Activated naive CD4-positive, alpha-beta T cell treated with anti-CD3 and anti-CD28 coated beads, Interleukin-2, amount 10 ng/mL, durations not matched to agents 7 days and 5 days (primary cell): ENCODE measurements around the gene ZNF462.

Experiments used
- CTCF ChIA-PET: fragments of 350-600 bp; sonication (Branson Sonifier 250); formaldehyde crosslinking; loops from one replicate; lab custom pipeline; 2021; ENCODE audit warnings: antibody characterized with exemption; lab: Charles Lee
- DNase-seq: peaks from one replicate; pipeline ENCODE4 v3.0.0-alpha.2; 2020
- H3K27ac Mint-ChIP-seq: one replicate; pipeline ENCODE4 v1.8.0; 2021; ENCODE audit warnings: mild to moderate bottlenecking, moderate library complexity, mixed read lengths
- H3K27me3 Mint-ChIP-seq: one replicate; pipeline ENCODE4 v1.8.0; 2021; ENCODE audit warnings: mild to moderate bottlenecking, mixed read lengths
- H3K36me3 Mint-ChIP-seq: one replicate; pipeline ENCODE4 v1.8.0; 2021; ENCODE audit warnings: mixed read lengths
- H3K4me1 Mint-ChIP-seq: one replicate; pipeline ENCODE4 v1.8.0; 2021; ENCODE audit warnings: mixed read lengths
- H3K4me3 Mint-ChIP-seq: one replicate; pipeline ENCODE4 v1.8.0; 2021; ENCODE audit warnings: mild to moderate bottlenecking, moderate library complexity, mixed read lengths
- H3K9me3 Mint-ChIP-seq: one replicate; pipeline ENCODE4 v1.8.0; 2021; ENCODE audit warnings: mixed read lengths

The ZNF462 gene

DNA sequence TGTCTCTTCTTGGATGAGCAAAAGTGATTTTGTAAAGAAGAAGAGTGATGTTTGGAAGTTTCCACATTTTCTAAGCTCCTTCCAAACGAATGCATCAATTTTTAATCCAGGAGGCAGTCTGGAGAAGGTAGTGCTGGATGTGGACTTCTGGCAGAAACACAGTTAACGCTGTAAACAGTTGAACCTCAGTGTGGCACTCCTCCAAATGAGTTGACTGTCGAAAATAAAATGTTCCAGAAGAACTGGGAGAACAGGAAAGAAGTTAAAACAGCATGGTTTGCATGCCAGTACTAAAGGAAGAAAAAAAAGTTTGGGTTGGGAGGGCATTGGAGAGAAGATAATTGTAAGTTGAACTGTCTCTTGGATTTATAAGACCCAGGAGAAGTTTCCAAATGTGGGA is 6.5 kb downstream of the ZNF462 start:
- peaks cover 12% of the 10 kb centered on the region for H3K27me3 Mint-ChIP-seq
- no peaks in the 10 kb centered on the region for H3K36me3 Mint-ChIP-seq
- H3K4me3 Mint-ChIP-seq: no peak overlapping the region
- CTCF ChIA-PET: no interaction called here
- H3K4me1 Mint-ChIP-seq: peaks cover 2% of the 10 kb centered on the region
- H3K27ac Mint-ChIP-seq: no peak overlapping the region
- no peak for DNase-seq
- H3K9me3 Mint-ChIP-seq: no peaks in the 10 kb centered on the region

DNA sequence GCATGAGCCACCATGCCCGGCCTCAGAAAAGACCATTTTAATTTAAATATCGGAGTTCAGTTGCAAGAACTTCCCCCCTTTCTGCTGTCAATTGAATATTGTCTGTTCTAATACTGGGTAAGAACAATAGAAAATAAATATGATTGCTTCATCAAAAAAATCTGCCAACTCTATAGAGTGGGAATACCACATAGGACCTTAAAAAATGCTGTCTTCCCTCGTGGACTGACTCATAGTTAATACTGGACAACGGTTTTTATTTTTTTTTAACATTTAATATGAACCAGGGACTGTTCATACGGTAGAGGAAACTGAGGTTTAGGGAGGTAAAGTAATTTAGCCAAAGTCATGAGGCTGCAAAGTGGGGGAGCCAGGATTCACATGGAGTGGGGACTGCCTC is 9.7 kb downstream of the ZNF462 start:
- Mint-ChIP-seq H3K9me3 (no peaks in the 10 kb centered on the region), H3K36me3 (no peaks in the 10 kb centered on the region), H3K27ac (no peak overlapping the region), H3K4me3 (no peak overlapping the region), H3K27me3 (no peaks in the 10 kb centered on the region), H3K4me1 (no peaks in the 10 kb centered on the region)
- DNase-seq: no peak
- CTCF ChIA-PET: interaction anchor here (0.7 kb wide), 1 partner anchor 17 kb away, joined by 3 read pairs; no protein-coding TSS in a partner anchor

DNA sequence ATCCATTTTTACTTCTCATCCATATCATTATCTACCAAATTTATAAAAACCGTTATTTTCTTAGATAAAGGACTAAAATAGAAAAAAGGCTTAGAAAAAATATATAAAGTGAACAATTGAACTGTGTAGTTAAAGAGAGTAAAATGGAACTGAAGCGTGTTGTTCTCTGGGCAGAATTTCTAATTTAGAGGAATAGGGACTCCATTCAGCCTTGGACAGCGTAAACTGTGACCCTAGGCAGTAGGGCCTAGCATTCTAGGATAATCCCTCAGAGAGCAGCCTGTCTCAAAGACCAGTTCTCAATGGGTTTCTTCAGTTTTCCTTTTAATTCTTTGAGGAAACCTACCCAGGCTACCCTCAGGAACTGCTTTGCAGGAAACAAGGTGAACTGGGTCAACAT is 11.1 kb downstream of the ZNF462 start:
- no peak overlapping the region for H3K4me3 Mint-ChIP-seq
- H3K27me3 Mint-ChIP-seq: no peaks in the 10 kb centered on the region
- no peaks in the 10 kb centered on the region for H3K36me3 Mint-ChIP-seq
- no peak for DNase-seq
- CTCF ChIA-PET: interaction anchor here (0.5 kb wide), 1 partner anchor 854 kb away, joined by 3 read pairs; no protein-coding TSS in a partner anchor
- no peaks in the 10 kb centered on the region for H3K9me3 Mint-ChIP-seq
- no peak overlapping the region for H3K27ac Mint-ChIP-seq
- no peaks in the 10 kb centered on the region for H3K4me1 Mint-ChIP-seq

DNA sequence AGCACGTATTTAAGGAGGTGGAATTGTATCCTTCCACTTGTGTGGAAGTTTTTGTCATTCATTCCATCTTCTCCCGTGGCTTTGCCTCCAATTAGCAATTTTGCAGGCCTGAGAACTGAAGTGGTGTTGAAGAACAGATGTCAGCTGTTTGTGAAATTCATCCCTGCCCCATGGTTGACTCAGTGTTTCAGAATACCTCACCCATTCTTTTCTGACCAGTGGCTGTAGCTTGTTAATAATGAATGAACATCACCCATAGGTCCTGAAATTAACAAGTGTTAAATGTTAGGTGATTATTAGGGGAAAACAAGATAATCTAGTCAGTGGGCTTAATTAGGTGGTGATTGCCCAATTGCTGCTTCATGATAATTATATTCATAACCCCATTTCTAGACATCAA is 11.7 kb downstream of the ZNF462 start:
- H3K36me3 Mint-ChIP-seq: no peaks in the 10 kb centered on the region
- no peaks in the 10 kb centered on the region for H3K4me1 Mint-ChIP-seq
- no peak overlapping the region for H3K27ac Mint-ChIP-seq
- H3K27me3 Mint-ChIP-seq: no peaks in the 10 kb centered on the region
- CTCF ChIA-PET: interaction anchor here (0.5 kb wide), 1 partner anchor 853 kb away, joined by 3 read pairs; no protein-coding TSS in a partner anchor
- no peak overlapping the region for H3K4me3 Mint-ChIP-seq
- H3K9me3 Mint-ChIP-seq: no peaks in the 10 kb centered on the region
- no peak for DNase-seq

DNA sequence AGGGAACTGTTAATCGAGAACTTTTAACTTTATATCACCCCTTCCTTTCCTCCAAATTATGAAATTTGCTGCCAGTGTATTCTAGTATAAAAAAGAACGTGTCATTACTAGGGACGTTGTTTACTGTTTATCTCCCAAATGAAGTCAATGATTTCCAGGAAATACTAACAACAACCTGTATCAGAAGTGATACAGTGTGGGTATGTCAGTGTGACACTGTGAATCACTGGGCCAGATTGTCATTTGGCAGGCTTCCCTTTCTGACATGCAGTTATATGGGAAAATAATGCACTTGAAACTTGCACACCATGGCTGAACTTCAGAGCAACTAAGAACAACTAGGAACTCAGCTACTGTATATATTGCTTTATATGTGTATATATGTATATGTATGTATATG is 12.6 kb downstream of the ZNF462 start:
- Mint-ChIP-seq H3K4me1 (no peaks in the 10 kb centered on the region), H3K27ac (no peak overlapping the region), H3K4me3 (no peak overlapping the region), H3K27me3 (no peaks in the 10 kb centered on the region), H3K36me3 (no peaks in the 10 kb centered on the region), H3K9me3 (no peaks in the 10 kb centered on the region)
- CTCF ChIA-PET: no interaction called here
- no peak for DNase-seq

DNA sequence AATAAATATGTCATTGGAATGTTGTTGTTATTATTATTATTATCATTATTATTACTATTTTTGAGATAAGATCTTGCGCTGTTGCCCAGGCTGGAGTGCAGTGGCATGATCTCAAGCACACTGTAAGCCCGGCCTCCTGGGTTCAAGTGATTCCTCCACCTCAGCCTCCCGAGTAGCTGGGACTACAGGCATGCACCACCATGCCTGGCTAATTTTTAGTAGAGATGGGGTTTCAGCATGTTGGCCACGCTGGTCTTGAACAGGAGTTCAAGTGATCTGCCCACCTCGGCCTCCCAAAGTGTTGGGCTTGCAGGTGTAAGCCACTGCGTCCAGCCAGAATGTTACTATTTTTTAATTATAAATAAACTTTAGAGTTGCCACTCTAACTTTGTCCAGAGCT is 14.4 kb downstream of the ZNF462 start:
- no peaks in the 10 kb centered on the region for H3K4me1 Mint-ChIP-seq
- H3K27ac Mint-ChIP-seq: no peak overlapping the region
- no peak for DNase-seq
- no peaks in the 10 kb centered on the region for H3K9me3 Mint-ChIP-seq
- H3K36me3 Mint-ChIP-seq: no peaks in the 10 kb centered on the region
- CTCF ChIA-PET: no interaction called here
- H3K4me3 Mint-ChIP-seq: no peak overlapping the region
- no peaks in the 10 kb centered on the region for H3K27me3 Mint-ChIP-seq

DNA sequence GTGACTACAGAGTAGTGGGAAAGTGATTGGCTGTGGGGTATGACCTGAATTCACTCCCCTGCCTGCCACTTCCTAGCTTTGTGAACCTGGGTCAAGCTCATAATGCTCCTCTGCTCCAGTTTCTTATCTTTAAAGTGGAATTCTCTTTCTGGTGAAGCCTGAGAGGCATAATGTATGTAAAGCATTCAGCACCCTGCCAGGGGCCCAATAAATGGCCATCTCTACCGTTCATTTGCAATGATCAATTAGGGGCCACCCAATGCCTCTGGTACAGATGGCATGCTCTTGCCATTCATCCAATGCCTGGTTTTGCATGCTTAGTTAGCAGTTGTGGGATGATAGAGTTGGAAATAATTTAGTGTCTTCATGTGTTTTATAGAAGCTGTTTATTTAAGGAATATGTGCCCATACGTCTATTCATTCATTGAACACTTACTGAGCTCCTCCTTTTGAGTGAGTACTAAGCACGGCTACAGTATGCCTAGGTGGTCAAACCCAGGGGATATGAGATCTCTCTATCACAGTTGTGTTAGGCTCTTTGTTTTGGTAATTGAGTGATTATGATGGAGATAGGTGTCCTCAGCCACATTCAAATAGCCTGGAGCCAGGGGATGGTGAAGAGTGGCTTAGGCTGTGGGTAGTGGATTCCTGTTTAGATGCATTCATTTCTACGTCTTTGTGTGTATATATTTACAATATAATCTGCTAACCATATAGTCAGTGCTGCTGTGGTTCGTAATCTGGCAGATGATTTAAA is 15.3 kb downstream of the ZNF462 start:
- H3K4me1 Mint-ChIP-seq: no peaks in the 10 kb centered on the region
- CTCF ChIA-PET: no interaction called here
- no peak overlapping the region for H3K4me3 Mint-ChIP-seq
- H3K36me3 Mint-ChIP-seq: no peaks in the 10 kb centered on the region
- DNase-seq: no peak
- H3K27me3 Mint-ChIP-seq: no peaks in the 10 kb centered on the region
- no peak overlapping the region for H3K27ac Mint-ChIP-seq
- H3K9me3 Mint-ChIP-seq: no peaks in the 10 kb centered on the region

DNA sequence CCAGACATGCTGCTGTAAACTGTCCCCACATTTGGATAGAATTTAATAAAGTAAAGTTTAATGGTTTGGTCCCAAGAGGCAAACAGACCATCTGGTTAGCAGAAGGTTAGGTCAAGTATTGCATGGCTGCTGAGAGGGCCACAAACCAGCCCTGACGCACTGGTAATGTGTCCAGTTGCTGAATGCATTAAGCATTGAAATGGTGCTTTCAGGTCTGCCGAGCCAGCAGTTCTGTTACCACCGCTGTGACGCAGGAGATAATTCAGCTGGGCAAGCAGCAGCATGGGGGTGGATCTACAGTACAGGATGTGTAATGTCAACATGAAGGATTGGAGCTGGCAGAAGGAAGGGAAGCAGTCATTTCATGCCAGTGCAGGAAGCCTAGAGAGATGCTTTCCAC is 16.0 kb downstream of the ZNF462 start:
- Mint-ChIP-seq H3K27me3 (no peaks in the 10 kb centered on the region), H3K4me1 (no peaks in the 10 kb centered on the region), H3K4me3 (no peak overlapping the region), H3K36me3 (no peaks in the 10 kb centered on the region), H3K27ac (no peak overlapping the region), H3K9me3 (no peaks in the 10 kb centered on the region)
- CTCF ChIA-PET: no interaction called here
- no peak for DNase-seq

DNA sequence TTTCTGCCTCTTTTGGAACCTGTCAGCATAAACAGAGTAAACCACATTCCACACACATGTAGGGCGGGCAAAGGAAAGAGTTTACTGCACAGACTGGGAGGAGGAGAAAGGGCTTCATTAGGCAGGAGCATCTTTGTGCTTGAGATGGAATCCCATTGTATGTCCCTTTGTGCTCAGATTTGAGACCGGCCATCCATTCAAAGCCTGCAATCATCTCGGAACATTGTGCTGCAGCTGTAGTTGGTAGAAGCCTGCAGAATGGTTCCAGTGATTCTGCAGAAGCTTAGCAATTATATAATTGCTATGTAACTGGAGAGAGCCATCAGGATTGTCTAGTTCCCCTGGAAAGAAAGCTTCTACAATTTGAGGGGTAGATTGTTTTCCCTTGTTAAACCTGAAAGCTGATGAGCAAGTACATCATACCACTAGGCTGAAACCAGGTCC is 16.5 kb downstream of the ZNF462 start:
- Mint-ChIP-seq H3K9me3 (no peaks in the 10 kb centered on the region), H3K36me3 (no peaks in the 10 kb centered on the region)
- CTCF ChIA-PET: no interaction called here

DNA sequence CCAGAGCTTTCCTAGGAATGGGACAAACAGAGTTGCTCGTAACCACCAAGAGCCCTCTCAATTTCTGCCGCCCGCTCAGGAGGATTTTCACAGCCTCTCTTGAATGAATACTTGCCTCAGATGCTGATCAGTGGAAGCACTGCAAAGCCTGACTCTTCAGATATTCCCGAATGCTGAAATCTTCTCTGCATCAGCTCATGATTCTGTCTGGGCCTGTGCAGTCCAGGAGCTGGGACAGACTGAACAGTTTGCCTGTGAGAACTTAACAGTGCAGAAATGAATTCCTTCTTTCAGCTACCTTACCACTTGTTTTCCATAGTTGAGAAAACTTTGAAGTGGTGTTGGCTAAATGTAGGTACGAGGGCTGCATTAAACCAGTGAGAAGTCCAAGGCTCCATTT is 17.1 kb downstream of the ZNF462 start:
- Mint-ChIP-seq H3K4me1 (no peaks in the 10 kb centered on the region), H3K36me3 (no peaks in the 10 kb centered on the region), H3K4me3 (no peak overlapping the region), H3K27ac (no peak overlapping the region), H3K27me3 (no peaks in the 10 kb centered on the region), H3K9me3 (no peaks in the 10 kb centered on the region)
- CTCF ChIA-PET: no interaction called here
- no peak for DNase-seq

More for the DNA sequence above, 16.5 kb downstream of the ZNF462 start:
- Mint-ChIP-seq H3K27me3 (no peaks in the 10 kb centered on the region), H3K4me1 (no peaks in the 10 kb centered on the region), H3K27ac (no peak overlapping the region), H3K4me3 (no peak overlapping the region)
- no peak for DNase-seq

DNA sequence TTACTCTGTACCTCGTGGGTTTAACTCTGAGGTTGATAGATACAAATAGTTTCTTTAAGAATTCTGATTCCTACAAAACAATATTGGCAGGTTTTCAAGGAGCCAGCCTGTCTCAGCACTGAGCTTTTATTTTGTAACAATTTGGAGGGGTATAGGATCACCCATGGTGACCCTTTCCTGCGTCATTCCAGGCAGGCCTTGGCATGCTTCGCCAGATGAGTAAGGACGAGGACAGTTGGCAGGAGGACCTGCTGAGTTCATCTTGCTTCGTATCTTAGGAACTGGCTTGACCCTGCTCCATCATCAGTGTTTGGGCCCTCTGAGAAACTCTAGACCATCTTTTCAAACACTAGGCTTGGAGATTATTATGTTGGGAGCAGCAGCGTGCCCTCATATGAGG is 17.9 kb downstream of the ZNF462 start:
- CTCF ChIA-PET: no interaction called here
- Mint-ChIP-seq H3K27ac (peak overlapping the region; percentile 42), H3K4me3 (no peak overlapping the region), H3K9me3 (no peaks in the 10 kb centered on the region), H3K27me3 (no peaks in the 10 kb centered on the region), H3K36me3 (no peaks in the 10 kb centered on the region), H3K4me1 (no peaks in the 10 kb centered on the region)
- no peak for DNase-seq

DNA sequence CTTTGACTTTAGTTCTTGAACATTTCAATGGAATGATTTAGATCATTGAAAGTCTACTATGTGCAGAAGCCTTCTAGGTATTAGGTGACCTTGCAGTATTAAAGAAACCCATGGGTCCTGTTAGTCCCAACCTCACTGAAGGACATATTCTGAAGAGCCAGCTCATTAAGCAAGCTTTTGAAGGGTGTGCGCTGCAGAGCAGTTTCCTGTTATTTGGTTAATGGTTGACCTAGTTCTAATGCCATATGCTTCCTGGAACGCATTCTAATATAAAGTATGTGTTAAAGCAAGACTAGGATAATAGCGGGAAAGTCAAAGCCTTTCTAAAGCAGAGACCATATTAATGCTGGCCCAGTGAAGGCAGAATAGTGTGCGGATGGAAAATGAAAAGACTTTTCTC is 20.1 kb downstream of the ZNF462 start:
- CTCF ChIA-PET: no interaction called here
- no peaks in the 10 kb centered on the region for H3K9me3 Mint-ChIP-seq

DNA sequence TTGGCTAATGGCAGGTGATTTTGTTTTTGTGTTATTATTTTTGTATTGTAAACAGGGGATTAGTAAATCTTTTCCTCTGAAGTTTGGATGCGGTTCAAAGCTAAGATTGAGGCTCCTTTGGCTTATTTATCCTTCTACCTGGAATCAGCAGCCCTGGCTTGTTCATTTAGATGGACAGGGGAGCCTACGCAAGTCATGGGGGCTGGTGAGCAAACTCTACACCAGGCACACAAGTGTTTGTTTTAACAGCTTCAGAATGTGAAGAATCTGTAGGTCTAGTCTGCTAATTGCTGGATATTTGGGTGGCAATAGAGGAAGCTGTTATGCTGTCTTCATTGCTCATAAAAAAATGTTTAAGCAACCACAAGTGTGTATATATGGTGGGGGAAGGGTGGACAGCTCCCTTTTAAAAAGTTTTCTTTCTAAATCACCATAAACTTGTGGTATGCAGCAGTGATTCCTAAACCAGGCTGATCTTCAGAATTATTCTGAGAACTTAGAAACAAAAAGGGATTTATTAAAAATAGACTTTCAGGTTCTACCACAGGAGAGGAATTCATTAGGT is 20.7 kb downstream of the ZNF462 start:
- CTCF ChIA-PET: no interaction called here
- DNase-seq: no peak
- no peak overlapping the region for H3K27ac Mint-ChIP-seq
- no peak overlapping the region for H3K4me3 Mint-ChIP-seq
- H3K4me1 Mint-ChIP-seq: no peaks in the 10 kb centered on the region
- no peaks in the 10 kb centered on the region for H3K36me3 Mint-ChIP-seq
- no peaks in the 10 kb centered on the region for H3K27me3 Mint-ChIP-seq
- H3K9me3 Mint-ChIP-seq: peaks cover 2% of the 10 kb centered on the region

More for the DNA sequence above, 20.1 kb downstream of the ZNF462 start:
- Mint-ChIP-seq H3K4me1 (no peaks in the 10 kb centered on the region), H3K27ac (no peak overlapping the region), H3K4me3 (no peak overlapping the region), H3K27me3 (no peaks in the 10 kb centered on the region), H3K36me3 (no peaks in the 10 kb centered on the region)
- no peak for DNase-seq

DNA sequence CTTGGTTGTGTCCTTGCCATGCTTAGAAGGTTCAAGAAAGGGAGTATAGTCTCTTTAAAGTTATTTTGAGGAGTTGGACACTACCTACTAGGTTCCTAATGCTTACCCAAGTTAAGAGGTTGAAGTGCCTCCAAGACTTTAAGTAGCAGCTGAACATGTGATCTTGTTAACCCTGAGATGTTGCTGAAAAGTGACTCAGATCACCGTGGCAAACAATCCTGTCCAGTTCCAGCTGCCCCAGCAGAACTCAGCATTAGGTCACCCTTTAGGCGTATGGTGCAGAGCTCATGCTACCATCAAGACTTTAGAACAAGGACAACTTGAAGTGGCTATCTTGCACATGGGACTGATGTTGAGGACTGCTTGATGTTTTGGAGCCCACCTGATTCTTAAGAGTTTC is 22.5 kb downstream of the ZNF462 start:
- no peaks in the 10 kb centered on the region for H3K27me3 Mint-ChIP-seq
- CTCF ChIA-PET: no interaction called here
- no peaks in the 10 kb centered on the region for H3K36me3 Mint-ChIP-seq
- no peak overlapping the region for H3K27ac Mint-ChIP-seq
- no peak for DNase-seq
- no peaks in the 10 kb centered on the region for H3K4me1 Mint-ChIP-seq
- peaks cover 2% of the 10 kb centered on the region for H3K9me3 Mint-ChIP-seq
- no peak overlapping the region for H3K4me3 Mint-ChIP-seq
